ENCODE data around the gene GNB5. TPM values are rescaled to one million over a fixed set of nuclear protein-coding genes. Genes with fewer than 3 reads are reported as not detected.

GNB5 gene
- total RNA-seq, 1 experiment from 2014 or later, result 29.8 TPM

DNA sequence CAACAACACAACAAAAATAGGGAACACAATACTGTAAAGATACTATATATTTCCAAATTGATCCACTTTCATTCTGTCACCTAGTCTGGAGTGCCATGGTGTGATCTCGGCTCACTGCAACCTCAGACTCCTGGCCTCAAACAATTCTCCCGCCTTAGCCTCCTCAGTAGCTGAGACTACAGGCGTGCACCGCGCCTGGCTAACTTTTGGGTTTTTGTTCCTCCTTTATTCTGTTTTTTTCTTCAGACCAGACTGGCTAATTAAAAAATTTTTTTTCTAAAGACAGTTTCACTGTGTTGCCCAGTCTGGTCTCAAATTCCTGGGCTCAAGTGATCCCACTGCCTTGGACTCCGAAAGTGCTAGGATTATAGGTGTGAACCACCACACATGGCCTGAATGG lies 84.0 kb downstream of the GNB5 start:
- TF ChIP-seq, protein P1, sequence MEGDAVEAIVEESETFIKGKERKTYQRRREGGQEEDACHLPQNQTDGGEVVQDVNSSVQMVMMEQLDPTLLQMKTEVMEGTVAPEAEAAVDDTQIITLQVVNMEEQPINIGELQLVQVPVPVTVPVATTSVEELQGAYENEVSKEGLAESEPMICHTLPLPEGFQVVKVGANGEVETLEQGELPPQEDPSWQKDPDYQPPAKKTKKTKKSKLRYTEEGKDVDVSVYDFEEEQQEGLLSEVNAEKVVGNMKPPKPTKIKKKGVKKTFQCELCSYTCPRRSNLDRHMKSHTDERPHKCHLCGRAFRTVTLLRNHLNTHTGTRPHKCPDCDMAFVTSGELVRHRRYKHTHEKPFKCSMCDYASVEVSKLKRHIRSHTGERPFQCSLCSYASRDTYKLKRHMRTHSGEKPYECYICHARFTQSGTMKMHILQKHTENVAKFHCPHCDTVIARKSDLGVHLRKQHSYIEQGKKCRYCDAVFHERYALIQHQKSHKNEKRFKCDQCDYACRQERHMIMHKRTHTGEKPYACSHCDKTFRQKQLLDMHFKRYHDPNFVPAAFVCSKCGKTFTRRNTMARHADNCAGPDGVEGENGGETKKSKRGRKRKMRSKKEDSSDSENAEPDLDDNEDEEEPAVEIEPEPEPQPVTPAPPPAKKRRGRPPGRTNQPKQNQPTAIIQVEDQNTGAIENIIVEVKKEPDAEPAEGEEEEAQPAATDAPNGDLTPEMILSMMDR (conservative IDR thresholded peaks at IDR 0.05), result no peak
- peaks cover 13 to 15% of the 10 kb centered on the region in 2 experiments for H3K4me1 Mint-ChIP-seq
- H3K14ac ChIP-seq (ENCODE audit: insufficient read depth, low read length), result no peak overlapping the region
- no peak overlapping the region for H4K5ac ChIP-seq (ENCODE audit: insufficient read length, low read depth, low read length)
- no peaks in the 10 kb centered on the region for H4K20me1 ChIP-seq (ENCODE audit: control insufficient read depth, insufficient read depth, insufficient read length)
- H2BK5ac ChIP-seq (ENCODE audit: insufficient read length, low read length), result no peak overlapping the region
- no peaks in the 10 kb centered on the region for H3K23me2 ChIP-seq (ENCODE audit: insufficient read length, low read depth, low read length, poor library complexity, severe bottlenecking)
- H3K23ac ChIP-seq (ENCODE audit: insufficient read length, low read depth, low read length), result no peak overlapping the region
- no peak overlapping the region for H2AK5ac ChIP-seq (ENCODE audit: insufficient read length, low read length)
- no peak overlapping the region for H4K91ac ChIP-seq (ENCODE audit: insufficient read length, low read depth, low read length)
- H3T11ph ChIP-seq (ENCODE audit: low read length), result no peak overlapping the region
- no peak overlapping the region for H2BK120ac ChIP-seq (ENCODE audit: low read depth, low read length, poor library complexity, severe bottlenecking)
- H2AFZ ChIP-seq (ENCODE audit: low read length), result no peak overlapping the region
- no peak overlapping the region for H3K56ac ChIP-seq (ENCODE audit: insufficient read length, low read depth, low read length)
- H4K8ac ChIP-seq (replicated peaks; ENCODE audit: insufficient read length, low read depth, low read length), result no peak overlapping the region
- H2BK12ac ChIP-seq (ENCODE audit: insufficient read length, low read depth, low read length), result no peak overlapping the region
- no peak overlapping the region for H2BK15ac ChIP-seq (ENCODE audit: low read depth, low read length)
- H3K4me1 ChIP-seq (ENCODE audit: insufficient read depth, low read length), result peaks cover 3% of the 10 kb centered on the region; the same call in 1 of the 2 replicates
- no peak overlapping the region for H3K18ac ChIP-seq (ENCODE audit: insufficient read length, low read depth, low read length)
- H3K9me3 ChIP-seq (ENCODE audit: control insufficient read depth, low read depth, low read length), result no peaks in the 10 kb centered on the region
- H3K9me3 Mint-ChIP-seq, result no peaks in the 10 kb centered on the region
- H3K4me2 ChIP-seq (ENCODE audit: insufficient read depth, insufficient read length, low read length), result no peak overlapping the region
- H3K9ac ChIP-seq (ENCODE audit: extremely low read depth, insufficient read length, low read length), result no peak overlapping the region
- H3K79me1 ChIP-seq (ENCODE audit: insufficient read depth, low read depth, low read length, poor library complexity, severe bottlenecking), result no peaks in the 10 kb centered on the region
- H3K4ac ChIP-seq (ENCODE audit: low read depth, low read length), result no peak overlapping the region
- no peak overlapping the region for H3K27ac Mint-ChIP-seq
- H3K27ac ChIP-seq (ENCODE audit: insufficient read length, low read depth, low read length), result no peak overlapping the region
- WGBS (ENCODE audit: extremely low coverage, insufficient read length, low lambda C conversion rate), result no CpG with 5 or more reads among the region's 6 CpGs
- no peaks in the 10 kb centered on the region for H3K27me3 ChIP-seq (ENCODE audit: insufficient read depth, low read length)
- no peak for DNase-seq
- H3K36me3 Mint-ChIP-seq (ENCODE audit: insufficient read depth in 1 of 3, low read depth in 3 of 3), result no peaks in the 10 kb centered on the region
- H3K27me3 Mint-ChIP-seq (ENCODE audit: low read depth), result no peaks in the 10 kb centered on the region
- no peak overlapping the region for H3K4me3 Mint-ChIP-seq
- H3K79me2 ChIP-seq (ENCODE audit: insufficient read depth, low read length), result no peaks in the 10 kb centered on the region
- no peak overlapping the region for H2BK20ac ChIP-seq (ENCODE audit: low read depth, low read length, poor library complexity, severe bottlenecking)

Data from H9 (cell line).